ENCODE results near the gene LSM14A.

Gene LSM14A

GRCh38 chr19:34188408-34188807 lies 16.1 kb downstream of the LSM14A start:
- Histone ChIP-seq H3K27me3 (no peaks in the 10 kb centered on the region), H3K9me3 (no peaks in the 10 kb centered on the region), H3K36me3 (peaks cover 2% of the 10 kb centered on the region), H3K4me3 (ENCODE audit: low read depth, low read length) (no peak overlapping the region), H3K4me1 (peaks cover 5% of the 10 kb centered on the region)
- TF ChIP-seq, protein P1, sequence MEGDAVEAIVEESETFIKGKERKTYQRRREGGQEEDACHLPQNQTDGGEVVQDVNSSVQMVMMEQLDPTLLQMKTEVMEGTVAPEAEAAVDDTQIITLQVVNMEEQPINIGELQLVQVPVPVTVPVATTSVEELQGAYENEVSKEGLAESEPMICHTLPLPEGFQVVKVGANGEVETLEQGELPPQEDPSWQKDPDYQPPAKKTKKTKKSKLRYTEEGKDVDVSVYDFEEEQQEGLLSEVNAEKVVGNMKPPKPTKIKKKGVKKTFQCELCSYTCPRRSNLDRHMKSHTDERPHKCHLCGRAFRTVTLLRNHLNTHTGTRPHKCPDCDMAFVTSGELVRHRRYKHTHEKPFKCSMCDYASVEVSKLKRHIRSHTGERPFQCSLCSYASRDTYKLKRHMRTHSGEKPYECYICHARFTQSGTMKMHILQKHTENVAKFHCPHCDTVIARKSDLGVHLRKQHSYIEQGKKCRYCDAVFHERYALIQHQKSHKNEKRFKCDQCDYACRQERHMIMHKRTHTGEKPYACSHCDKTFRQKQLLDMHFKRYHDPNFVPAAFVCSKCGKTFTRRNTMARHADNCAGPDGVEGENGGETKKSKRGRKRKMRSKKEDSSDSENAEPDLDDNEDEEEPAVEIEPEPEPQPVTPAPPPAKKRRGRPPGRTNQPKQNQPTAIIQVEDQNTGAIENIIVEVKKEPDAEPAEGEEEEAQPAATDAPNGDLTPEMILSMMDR (IDR thresholded peaks at IDR 0.05; ENCODE audit: low read depth, low read length), result no peak
- DNase-seq, result no peak

DNA sequence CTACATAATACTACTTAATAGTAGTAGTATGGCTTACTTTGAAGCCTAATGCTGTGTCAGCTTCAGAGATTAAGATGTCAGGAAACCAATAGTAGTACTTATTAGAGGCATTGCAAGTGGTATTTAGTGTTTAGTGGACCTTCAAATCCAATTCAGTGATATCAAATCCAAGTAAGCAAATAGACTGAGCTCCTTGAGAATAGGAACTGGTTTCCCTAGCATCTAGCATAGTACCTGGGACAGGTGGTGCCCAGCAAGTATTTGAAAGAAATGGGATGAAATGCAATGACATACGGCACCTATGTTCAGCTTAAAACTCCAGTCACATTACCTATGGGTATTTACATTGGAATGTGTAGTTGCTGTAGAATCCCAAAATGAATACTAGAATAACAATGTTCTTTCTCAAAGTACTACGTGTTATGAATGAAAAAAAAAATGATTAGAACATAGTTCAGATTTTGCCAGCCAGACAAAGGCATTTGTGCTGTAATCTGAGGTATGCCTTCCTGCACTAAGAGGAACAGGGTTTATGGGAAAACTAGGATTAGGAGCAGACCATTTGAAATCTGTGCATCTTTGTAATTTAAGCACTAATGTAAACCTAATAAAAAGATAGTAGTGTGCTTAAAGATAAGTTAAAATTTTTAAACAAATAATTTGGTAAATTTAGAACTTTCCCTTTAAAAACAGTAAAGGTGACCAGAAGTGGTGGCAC lies 17.1 kb downstream of the LSM14A start:
- Histone ChIP-seq H3K36me3 (peaks cover 11% of the 10 kb centered on the region), H3K4me3 (ENCODE audit: low read depth, low read length) (no peak overlapping the region), H3K4me1 (peaks cover 5% of the 10 kb centered on the region), H3K9me3 (no peaks in the 10 kb centered on the region), H3K27me3 (no peaks in the 10 kb centered on the region)
- TF ChIP-seq, protein P1 (IDR thresholded peaks at IDR 0.05; ENCODE audit: low read depth, low read length), result no peak
- no peak for DNase-seq

DNA sequence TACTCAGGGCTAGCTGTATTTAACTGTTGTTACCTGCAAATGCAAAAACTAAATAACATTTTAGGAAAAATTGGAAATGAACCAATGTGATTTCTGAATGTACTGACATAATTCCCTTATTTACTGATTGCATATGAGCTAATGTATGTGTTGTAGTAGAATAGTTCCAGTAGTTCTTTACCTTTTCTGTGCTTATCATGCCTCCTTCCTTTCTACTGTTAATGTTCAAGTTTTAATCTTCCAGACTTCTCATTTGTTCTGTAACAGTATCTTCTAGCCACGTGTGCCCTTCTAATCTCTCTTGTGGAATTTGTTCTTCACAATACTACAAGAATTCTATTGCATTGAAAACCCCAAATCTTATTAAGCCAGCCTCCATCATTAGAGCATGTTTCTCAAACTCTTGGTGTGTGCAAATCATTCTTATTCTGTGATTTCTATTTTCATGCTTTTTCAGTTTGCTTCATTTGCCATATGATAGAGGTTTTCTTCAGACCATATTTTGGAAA lies 17.7 kb downstream of the LSM14A start:
- H3K36me3 ChIP-seq, result peaks cover 17% of the 10 kb centered on the region
- H3K4me3 ChIP-seq (ENCODE audit: low read depth, low read length), result no peak overlapping the region
- H3K9me3 ChIP-seq, result no peaks in the 10 kb centered on the region
- H3K4me1 ChIP-seq, result peaks cover 5% of the 10 kb centered on the region
- TF ChIP-seq, protein P1 (IDR thresholded peaks at IDR 0.05; ENCODE audit: low read depth, low read length), result no peak
- no peaks in the 10 kb centered on the region for H3K27me3 ChIP-seq
- no peak for DNase-seq

- Histone ChIP-seq H3K9me3 (no peaks in the 10 kb centered on the region), H3K4me1 (peaks cover 5% of the 10 kb centered on the region), H3K36me3 (peaks cover 32% of the 10 kb centered on the region), H3K4me3 (ENCODE audit: low read depth, low read length) (no peak overlapping the region), H3K27me3 (no peaks in the 10 kb centered on the region)
- DNase-seq, result no peak
- TF ChIP-seq, protein P1 (IDR thresholded peaks at IDR 0.05; ENCODE audit: low read depth, low read length), result no peak
Measured at GRCh38 chr19:34191355-34191962, 19.2 kb downstream of the LSM14A start.

DNA sequence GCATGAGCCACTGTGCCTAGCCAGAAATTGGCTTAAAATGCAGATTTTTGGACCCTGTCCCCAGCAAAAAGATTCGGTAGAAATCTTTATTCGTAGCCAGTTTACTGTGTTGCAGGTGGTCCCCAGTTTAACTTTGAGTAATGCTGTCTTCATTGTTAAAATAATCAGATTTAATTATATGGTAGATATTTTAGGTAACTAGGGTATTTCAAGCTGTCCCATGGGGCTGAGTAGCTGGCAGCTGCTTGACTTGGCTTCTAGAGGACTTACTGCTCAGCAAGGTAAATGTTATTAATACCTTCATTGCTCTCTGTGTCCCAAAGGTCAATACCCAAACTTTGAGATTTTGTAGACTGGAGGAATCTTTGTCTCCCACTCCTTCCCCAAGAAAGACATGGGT lies 21.1 kb downstream of the LSM14A start:
- Histone ChIP-seq H3K4me1 (peaks cover 5% of the 10 kb centered on the region), H3K4me3 (ENCODE audit: low read depth, low read length) (no peak overlapping the region), H3K9me3 (no peaks in the 10 kb centered on the region), H3K27me3 (no peaks in the 10 kb centered on the region), H3K36me3 (peaks cover 51% of the 10 kb centered on the region)
- DNase-seq, result no peak
- TF ChIP-seq, protein P1 (IDR thresholded peaks at IDR 0.05; ENCODE audit: low read depth, low read length), result no peak

DNA sequence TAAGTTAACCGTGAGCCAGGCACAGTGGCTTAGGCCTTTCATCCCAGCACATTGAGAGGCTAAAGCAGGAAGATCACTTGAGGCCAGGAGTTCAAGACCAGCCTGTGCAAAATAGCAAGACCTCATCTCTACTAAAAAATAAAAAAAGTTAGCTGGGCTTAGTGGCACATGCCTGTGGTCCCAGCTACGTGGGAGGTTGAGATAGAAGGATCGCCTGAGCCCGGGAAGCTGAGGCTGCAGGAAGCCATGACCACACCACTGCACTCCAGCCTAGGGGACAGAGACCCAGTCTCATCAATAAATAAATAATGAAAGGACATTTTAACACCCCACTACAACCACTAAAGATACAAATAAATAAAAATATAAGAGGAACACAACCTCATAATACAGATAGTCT lies 21.6 kb downstream of the LSM14A start:
- peaks cover 5% of the 10 kb centered on the region for H3K4me1 ChIP-seq
- TF ChIP-seq, protein P1 (IDR thresholded peaks at IDR 0.05; ENCODE audit: low read depth, low read length), result no peak
- H3K36me3 ChIP-seq, result peaks cover 55% of the 10 kb centered on the region
- DNase-seq, result no peak
- H3K9me3 ChIP-seq, result no peaks in the 10 kb centered on the region
- H3K27me3 ChIP-seq, result no peaks in the 10 kb centered on the region
- no peak overlapping the region for H3K4me3 ChIP-seq (ENCODE audit: low read depth, low read length)
